ENCODE measurements around the gene PSMB2. TPM values are rescaled to one million over a fixed set of nuclear protein-coding genes. Genes with fewer than 3 reads are reported as not detected.

Gene PSMB2
- total RNA-seq, 2 experiments from 2014 or later: 91.9 to 96.4 TPM

DNA sequence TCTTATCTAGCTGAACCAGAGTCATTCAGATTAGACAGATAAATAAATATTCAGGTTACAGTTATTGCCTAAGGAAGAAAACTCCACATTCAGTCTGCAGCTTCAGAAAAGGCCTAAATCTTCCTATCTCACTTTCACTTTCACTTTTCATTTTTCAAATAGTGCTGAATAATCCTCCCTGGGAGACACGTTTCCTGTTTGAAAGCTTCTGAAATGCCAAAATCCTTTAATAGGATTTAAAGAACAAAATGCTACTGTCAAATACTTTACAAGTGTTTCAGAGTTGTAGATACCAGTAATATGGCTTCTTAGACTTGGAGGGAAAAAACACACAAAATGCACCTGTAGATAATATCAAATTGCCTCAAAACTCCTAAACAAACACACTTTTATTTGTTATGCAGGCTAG lies 3.9 kb downstream of the PSMB2 start:
- intact Hi-C loops (cut with micrococcal nuclease): loop anchor here (5.0 kb wide), 1 partner anchor 60 kb away; no protein-coding TSS in a partner anchor
- Mint-ChIP-seq H3K36me3 (ENCODE audit: low read depth) (peaks cover 15% of the 10 kb centered on the region), H3K27ac (peak overlapping the region; percentile 90), H3K9me3 (no peaks in the 10 kb centered on the region), H3K4me1 (ENCODE audit: low read depth) (peaks cover 31% of the 10 kb centered on the region), H3K4me3 (peak overlapping the region; percentile 71), H3K27me3 (ENCODE audit: low read depth) (no peaks in the 10 kb centered on the region)
- CTCF ChIA-PET: interaction anchor here (0.6 to 1.3 kb wide), 3 partner anchors 9 to 146 kb away, joined by 3 to 7 read pairs (median 3); no protein-coding TSS in a partner anchor
- DNase-seq: no peak

DNA sequence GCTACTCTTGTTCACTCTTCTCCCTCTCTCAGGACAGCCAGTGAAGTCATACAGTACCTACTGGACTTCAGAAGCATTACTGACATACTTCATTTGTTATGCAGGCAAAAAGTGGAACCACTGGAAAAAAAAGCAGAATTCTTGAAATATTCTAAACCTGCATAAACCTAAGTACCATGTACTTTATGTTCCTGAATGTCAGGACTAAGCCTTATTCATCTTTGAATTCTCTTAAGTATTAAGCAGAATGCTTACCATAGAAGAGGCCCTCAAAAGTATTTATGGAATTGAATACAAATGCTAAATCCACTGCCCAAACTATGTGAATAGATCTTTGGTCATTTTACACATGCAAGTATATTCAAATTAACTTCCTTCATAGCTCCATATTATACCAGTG lies 7.8 kb downstream of the PSMB2 start:
- H3K36me3 Mint-ChIP-seq (ENCODE audit: low read depth): peaks cover 35% of the 10 kb centered on the region
- CTCF ChIA-PET: interaction anchor here (0.6 kb wide), 1 partner anchor 259 kb away, joined by 4 read pairs; no protein-coding TSS in a partner anchor
- H3K9me3 Mint-ChIP-seq: no peaks in the 10 kb centered on the region
- peaks cover 17% of the 10 kb centered on the region for H3K4me1 Mint-ChIP-seq (ENCODE audit: low read depth)
- no peaks in the 10 kb centered on the region for H3K27me3 Mint-ChIP-seq (ENCODE audit: low read depth)
- no peak for DNase-seq
- intact Hi-C loops (cut with micrococcal nuclease): no loop called here
- H3K27ac Mint-ChIP-seq: no peak overlapping the region
- no peak overlapping the region for H3K4me3 Mint-ChIP-seq

GRCh38 chr1:35631396-35631795 lies 9.9 kb downstream of the PSMB2 start:
- DNase-seq: no peak
- no peak overlapping the region for H3K27ac Mint-ChIP-seq
- intact Hi-C loops (cut with micrococcal nuclease): no loop called here
- H3K4me3 Mint-ChIP-seq: no peak overlapping the region
- peaks cover 3% of the 10 kb centered on the region for H3K4me1 Mint-ChIP-seq (ENCODE audit: low read depth)
- peaks cover 44% of the 10 kb centered on the region for H3K36me3 Mint-ChIP-seq (ENCODE audit: low read depth)
- H3K9me3 Mint-ChIP-seq: no peaks in the 10 kb centered on the region
- CTCF ChIA-PET: interaction anchor here (0.8 kb wide), 1 partner anchor 62 kb away, joined by 3 read pairs; no protein-coding TSS in a partner anchor
- H3K27me3 Mint-ChIP-seq (ENCODE audit: low read depth): no peaks in the 10 kb centered on the region

DNA sequence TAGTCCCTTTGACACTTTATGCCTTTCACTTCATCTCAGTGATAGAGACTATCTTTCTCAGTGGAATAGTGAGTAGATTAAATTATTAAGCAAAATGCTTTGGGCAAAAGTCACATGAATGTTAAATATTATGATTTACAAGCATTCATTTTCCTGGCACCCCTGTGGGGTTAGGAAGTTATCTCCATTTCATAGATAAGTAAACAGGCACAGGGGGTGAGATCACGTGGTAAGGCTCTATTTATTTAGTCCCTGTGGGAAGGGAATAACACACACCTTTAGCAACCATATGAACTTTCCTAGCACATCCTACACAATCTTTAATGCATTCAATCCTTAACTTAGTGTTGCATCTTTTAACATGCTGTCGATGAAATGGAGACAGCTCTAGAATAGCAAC lies 12.3 kb downstream of the PSMB2 start:
- DNase-seq: no peak
- intact Hi-C loops (cut with micrococcal nuclease): no loop called here
- CTCF ChIA-PET: interaction anchor here (0.6 to 0.9 kb wide), 2 partner anchors 8 to 144 kb away, joined by 3 to 7 read pairs; no protein-coding TSS in a partner anchor
- Mint-ChIP-seq H3K27ac (no peak overlapping the region), H3K36me3 (ENCODE audit: low read depth) (peaks cover 37% of the 10 kb centered on the region), H3K27me3 (ENCODE audit: low read depth) (no peaks in the 10 kb centered on the region), H3K4me3 (no peak overlapping the region), H3K4me1 (ENCODE audit: low read depth) (peaks cover 2% of the 10 kb centered on the region), H3K9me3 (no peaks in the 10 kb centered on the region)

- Mint-ChIP-seq H3K4me3 (no peak overlapping the region), H3K9me3 (no peaks in the 10 kb centered on the region), H3K27me3 (ENCODE audit: low read depth) (no peaks in the 10 kb centered on the region), H3K27ac (no peak overlapping the region), H3K4me1 (ENCODE audit: low read depth) (no peaks in the 10 kb centered on the region), H3K36me3 (ENCODE audit: low read depth) (peaks cover 21% of the 10 kb centered on the region)
- intact Hi-C loops (cut with micrococcal nuclease): no loop called here
- DNase-seq: no peak
- CTCF ChIA-PET: interaction anchor here (2.2 kb wide), 1 partner anchor 103 kb away, joined by 8 read pairs; no protein-coding TSS in a partner anchor
These were observed 17.5 kb downstream of the PSMB2 start for GRCh38 chr1:35623832-35624231.

DNA sequence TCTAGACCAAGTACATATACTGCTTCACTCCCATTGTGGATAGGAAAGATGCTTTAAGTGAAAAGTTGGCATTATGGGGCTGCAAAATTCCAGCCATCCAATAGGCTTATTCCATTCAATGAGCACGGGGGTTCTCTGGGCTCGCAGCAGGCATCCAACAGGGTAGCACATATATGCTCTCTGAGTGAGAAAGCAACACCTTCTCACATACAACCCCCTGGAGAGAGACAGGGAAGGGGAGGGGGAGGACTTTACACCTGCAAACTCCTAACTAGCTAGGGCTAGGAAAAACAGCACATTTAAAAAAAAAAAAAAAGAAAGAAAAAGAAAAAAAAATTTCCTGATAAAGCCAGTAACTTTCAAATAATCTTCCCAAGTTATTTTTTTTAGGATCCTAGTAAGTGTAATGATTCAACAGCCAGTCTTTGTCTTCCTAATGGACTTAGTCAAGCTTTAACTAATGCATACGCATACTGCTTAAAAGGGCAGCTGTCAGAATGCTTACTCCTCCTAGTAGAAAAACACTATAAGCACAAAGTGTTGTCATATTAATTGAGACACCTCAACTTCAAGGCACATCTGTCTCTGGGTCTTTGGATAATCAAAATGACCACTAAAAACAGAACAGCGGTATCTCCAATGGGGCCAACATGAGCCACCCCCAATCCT lies 18.7 kb downstream of the PSMB2 start:
- Mint-ChIP-seq H3K27ac (no peak overlapping the region), H3K36me3 (ENCODE audit: low read depth) (peaks cover 21% of the 10 kb centered on the region), H3K4me3 (no peak overlapping the region), H3K27me3 (ENCODE audit: low read depth) (no peaks in the 10 kb centered on the region), H3K9me3 (no peaks in the 10 kb centered on the region), H3K4me1 (ENCODE audit: low read depth) (no peaks in the 10 kb centered on the region)
- CTCF ChIA-PET: interaction anchor here (2.2 kb wide), 1 partner anchor 104 kb away, joined by 8 read pairs; no protein-coding TSS in a partner anchor
- intact Hi-C loops (cut with micrococcal nuclease): no loop called here
- DNase-seq: no peak

DNA sequence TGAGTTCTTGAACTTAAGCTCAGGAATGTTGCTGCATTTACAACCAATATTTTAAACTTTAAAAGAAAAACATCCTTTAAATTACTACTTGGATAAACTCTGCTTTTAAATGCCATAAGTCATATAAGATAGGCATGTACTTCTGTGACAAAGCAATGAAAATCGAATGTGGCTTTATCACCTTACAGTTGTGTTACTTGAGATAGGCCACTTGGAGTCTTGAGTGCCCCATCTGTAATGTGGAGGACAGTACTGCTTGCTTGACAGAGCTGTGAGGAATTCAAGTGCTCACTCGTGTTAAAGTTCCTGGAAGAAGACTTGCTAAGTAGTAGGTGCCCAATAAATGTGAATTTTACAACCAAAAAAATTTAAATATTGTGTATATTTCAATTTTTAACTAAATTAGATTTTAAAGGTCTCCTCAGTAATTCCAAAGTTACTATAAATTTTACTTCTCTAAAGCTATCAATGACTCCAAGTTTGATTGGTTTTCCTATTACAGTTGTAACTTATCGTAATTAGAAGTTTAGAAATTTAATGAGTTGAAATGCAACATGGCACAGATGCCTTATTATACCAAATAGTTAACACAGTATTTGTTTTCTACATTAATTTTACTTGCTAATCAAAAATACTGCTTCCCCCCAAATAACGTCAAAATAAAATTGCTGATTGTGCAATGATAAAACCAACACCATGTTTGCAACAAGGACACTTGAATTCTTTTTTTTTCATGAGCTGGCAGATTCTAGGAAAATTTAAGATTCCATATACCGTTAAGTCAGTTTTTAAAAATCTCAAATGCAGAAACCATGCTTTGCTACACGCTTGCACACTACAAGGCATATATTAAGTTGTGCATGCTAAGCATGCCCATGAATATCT lies 21.8 kb downstream of the PSMB2 start:
- intact Hi-C loops (cut with micrococcal nuclease): no loop called here
- Mint-ChIP-seq H3K4me1 (ENCODE audit: low read depth) (no peaks in the 10 kb centered on the region), H3K27ac (no peak overlapping the region), H3K27me3 (ENCODE audit: low read depth) (no peaks in the 10 kb centered on the region), H3K36me3 (ENCODE audit: low read depth) (peaks cover 15% of the 10 kb centered on the region), H3K9me3 (no peaks in the 10 kb centered on the region), H3K4me3 (no peak overlapping the region)
- no peak for DNase-seq
- CTCF ChIA-PET: interaction anchor here (0.8 to 2.3 kb wide), 3 partner anchors 8 to 97 kb away, joined by 4 to 10 read pairs (median 5); no protein-coding TSS in a partner anchor

DNA sequence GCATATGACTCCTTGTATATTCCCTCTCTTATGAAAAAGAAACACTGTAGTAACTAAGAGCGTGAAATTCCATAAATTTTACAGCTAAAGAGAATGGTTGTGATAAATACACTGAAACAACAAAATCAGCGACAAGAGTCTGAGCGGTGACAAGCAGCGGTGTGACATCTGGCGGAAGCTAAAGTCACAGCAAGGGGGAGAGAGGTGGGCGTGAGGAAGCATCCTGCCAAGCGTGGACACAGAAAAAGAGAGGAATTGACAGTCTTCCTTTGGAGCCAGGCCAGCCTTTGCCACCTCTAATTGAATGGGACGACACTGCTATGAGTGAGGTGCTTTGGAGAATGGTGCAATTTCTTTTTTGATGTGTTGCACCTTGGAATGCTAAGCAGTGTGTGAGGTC lies 25.9 kb downstream of the PSMB2 start:
- no peaks in the 10 kb centered on the region for H3K9me3 Mint-ChIP-seq
- CTCF ChIA-PET: no interaction called here
- peaks cover 13% of the 10 kb centered on the region for H3K36me3 Mint-ChIP-seq (ENCODE audit: low read depth)

DNA sequence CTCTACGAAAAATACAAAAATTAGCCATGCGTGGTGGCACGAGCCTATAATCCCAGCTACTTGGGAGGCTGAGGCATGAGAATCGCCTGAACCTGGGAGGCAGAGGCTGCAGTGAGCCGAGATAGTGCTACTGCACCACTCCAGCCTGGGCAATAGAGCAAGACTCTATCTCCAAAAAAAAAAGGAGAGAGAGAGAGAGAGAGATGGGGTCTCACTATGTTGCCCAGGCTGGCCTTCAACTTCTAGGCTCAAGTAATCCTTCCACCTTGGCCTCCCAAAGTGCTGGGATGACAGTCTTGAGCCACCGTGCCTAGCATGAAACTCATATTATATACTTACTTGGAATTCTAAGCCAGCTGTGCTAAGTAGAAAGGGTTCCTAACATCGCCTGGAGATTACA lies 29.7 kb downstream of the PSMB2 start:
- intact Hi-C loops (cut with micrococcal nuclease): no loop called here
- no peaks in the 10 kb centered on the region for H3K9me3 Mint-ChIP-seq
- CTCF ChIA-PET: interaction anchor here (1.2 kb wide), 1 partner anchor 115 kb away, joined by 4 read pairs; no protein-coding TSS in a partner anchor
- H3K36me3 Mint-ChIP-seq (ENCODE audit: low read depth): peaks cover 24% of the 10 kb centered on the region
- no peak overlapping the region for H3K4me3 Mint-ChIP-seq
- H3K27me3 Mint-ChIP-seq (ENCODE audit: low read depth): no peaks in the 10 kb centered on the region
- peaks cover 5% of the 10 kb centered on the region for H3K4me1 Mint-ChIP-seq (ENCODE audit: low read depth)
- no peak for DNase-seq
- H3K27ac Mint-ChIP-seq: no peak overlapping the region

More for the DNA sequence above, 25.9 kb downstream of the PSMB2 start:
- Mint-ChIP-seq H3K27ac (peak overlapping the region; percentile 0), H3K4me3 (no peak overlapping the region), H3K27me3 (ENCODE audit: low read depth) (no peaks in the 10 kb centered on the region), H3K4me1 (ENCODE audit: low read depth) (no peaks in the 10 kb centered on the region)
- no peak for DNase-seq
- intact Hi-C loops (cut with micrococcal nuclease): no loop called here

DNA sequence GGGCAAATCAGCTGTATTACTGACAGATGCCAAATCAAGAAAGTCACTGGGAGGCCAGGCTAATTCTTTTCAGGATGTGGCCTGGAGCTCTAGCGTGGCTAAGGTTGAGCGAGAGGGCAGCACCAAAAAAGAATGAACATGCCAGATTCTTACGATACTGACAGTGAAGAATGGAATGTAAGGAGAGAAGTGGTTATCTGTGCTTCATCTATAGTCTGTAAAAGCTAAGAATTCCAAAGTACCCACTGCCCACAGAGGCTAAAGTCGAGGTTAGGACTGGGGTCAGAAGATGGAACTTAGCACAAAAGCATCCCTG lies 35.5 kb downstream of the PSMB2 start:
- H3K27ac Mint-ChIP-seq: peak overlapping the region; percentile 36
- peaks cover 5% of the 10 kb centered on the region for H3K4me1 Mint-ChIP-seq (ENCODE audit: low read depth)
- H3K9me3 Mint-ChIP-seq: no peaks in the 10 kb centered on the region
- CTCF ChIA-PET: no interaction called here
- peaks cover 39% of the 10 kb centered on the region for H3K36me3 Mint-ChIP-seq (ENCODE audit: low read depth)
- DNase-seq: no peak
- intact Hi-C loops (cut with micrococcal nuclease): no loop called here
- no peak overlapping the region for H3K4me3 Mint-ChIP-seq
- no peaks in the 10 kb centered on the region for H3K27me3 Mint-ChIP-seq (ENCODE audit: low read depth)

DNA sequence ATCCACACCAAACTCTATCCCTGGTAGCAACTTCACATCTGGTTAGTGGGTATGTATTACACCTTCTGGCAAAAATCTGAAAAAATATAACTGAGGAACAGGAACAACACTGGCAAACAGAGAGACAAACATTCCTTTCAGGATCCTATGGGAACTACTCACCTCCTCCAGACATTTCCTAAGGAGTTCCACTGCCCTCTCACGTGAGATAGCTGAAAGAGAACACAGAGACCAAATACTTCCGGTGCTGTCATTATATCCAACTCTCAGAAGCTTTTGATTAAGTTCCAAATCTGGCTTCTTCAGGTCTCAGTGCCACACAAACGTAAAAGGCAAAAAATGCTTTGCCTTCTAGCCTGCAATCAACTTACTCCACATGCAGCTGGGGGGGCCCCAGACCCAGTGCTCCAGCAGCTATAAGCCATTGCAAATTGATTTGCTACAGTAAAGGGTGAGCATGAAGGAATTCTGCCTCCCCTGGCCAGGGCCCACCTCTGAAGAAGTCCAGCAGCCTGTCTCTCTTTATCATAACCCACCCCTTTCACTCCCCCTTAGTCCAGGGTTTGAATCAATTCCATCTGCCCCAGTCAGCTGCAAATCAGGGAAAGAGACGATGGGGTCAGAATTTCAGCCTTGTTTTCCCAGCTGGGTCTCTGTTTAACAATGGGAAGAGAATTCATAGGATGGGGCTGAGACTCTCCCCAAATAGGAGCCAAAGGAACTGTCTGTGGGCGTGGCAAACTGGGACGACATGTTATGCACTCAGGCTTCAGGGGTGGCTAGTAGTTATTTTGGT lies 36.1 kb downstream of the PSMB2 start:
- H3K9me3 Mint-ChIP-seq: no peaks in the 10 kb centered on the region
- H3K36me3 Mint-ChIP-seq (ENCODE audit: low read depth): peaks cover 36% of the 10 kb centered on the region
- peak overlapping the region; percentile 36 for H3K27ac Mint-ChIP-seq
- intact Hi-C loops (cut with micrococcal nuclease): no loop called here
- H3K4me1 Mint-ChIP-seq (ENCODE audit: low read depth): peaks cover 5% of the 10 kb centered on the region
- H3K27me3 Mint-ChIP-seq (ENCODE audit: low read depth): no peaks in the 10 kb centered on the region
- DNase-seq: no peak
- H3K4me3 Mint-ChIP-seq: no peak overlapping the region
- CTCF ChIA-PET: no interaction called here

GRCh38 chr1:35603941-35604340 lies 37.4 kb downstream of the PSMB2 start:
- intact Hi-C loops (cut with micrococcal nuclease): no loop called here
- Mint-ChIP-seq H3K9me3 (no peaks in the 10 kb centered on the region), H3K4me1 (ENCODE audit: low read depth) (peaks cover 5% of the 10 kb centered on the region), H3K27me3 (ENCODE audit: low read depth) (no peaks in the 10 kb centered on the region), H3K27ac (no peak overlapping the region), H3K36me3 (ENCODE audit: low read depth) (peaks cover 35% of the 10 kb centered on the region), H3K4me3 (no peak overlapping the region)
- DNase-seq: no peak
- CTCF ChIA-PET: interaction anchor here (0.6 kb wide), 1 partner anchor 36 kb away, joined by 3 read pairs; no protein-coding TSS in a partner anchor

Measured in activated naive CD4-positive, alpha-beta T cell treated with anti-CD3 and anti-CD28 coated beads for 36 hours (primary cell).